Osteoblast (primary cell): ENCODE data around the gene OSTM1. TPM values are rescaled to one million over a fixed set of nuclear protein-coding genes. Genes with fewer than 3 reads are reported as not detected.

Experiments used
- DNase-seq: peaks from one replicate; pipeline ENCODE4 v3.0.0; 2011; ENCODE audit warnings: low spot score, mixed read lengths; ENCODE audit not compliant: insufficient read length; ENCODE audit errors: missing footprints
- H2AFZ ChIP-seq: 2 replicates; pipeline ENCODE4 v1.6.0; 2011; ENCODE audit warnings: mild to moderate bottlenecking, low read length
- H3K27ac ChIP-seq: 2 replicates; pipeline ENCODE4 v1.5.1; 2011; ENCODE audit warnings: mild to moderate bottlenecking, low read depth, low read length, moderate library complexity
- H3K27me3 ChIP-seq: 2 replicates; pipeline ENCODE4 v1.6.0; 2012; ENCODE audit warnings: mild to moderate bottlenecking, control low read depth, inconsistent platforms, low read length, moderate library complexity; ENCODE audit not compliant: insufficient read depth
- H3K36me3 ChIP-seq: 2 replicates; pipeline ENCODE4 v1.5.1; 2011; ENCODE audit warnings: mild to moderate bottlenecking, low read length, control low read depth, moderate library complexity; ENCODE audit not compliant: insufficient read depth
- H3K4me1 ChIP-seq: 2 replicates; pipeline ENCODE4 v1.5.1; 2011; ENCODE audit warnings: mild to moderate bottlenecking, low read length, control low read depth, moderate library complexity; ENCODE audit not compliant: insufficient read depth
- H3K4me2 ChIP-seq: 2 replicates; pipeline ENCODE4 v1.6.0; 2011; ENCODE audit warnings: mild to moderate bottlenecking, low read length; ENCODE audit not compliant: insufficient read depth
- H3K4me3 ChIP-seq: fragments of 200-600 bp; sonication (generic); 3 replicates; pipeline ENCODE4 v1.5.1; 2012; ENCODE audit warnings: mild to moderate bottlenecking, low read length, inconsistent platforms; ENCODE audit not compliant: insufficient read depth
- H3K79me2 ChIP-seq: 2 replicates; pipeline ENCODE4 v1.6.0; 2012; ENCODE audit warnings: mild to moderate bottlenecking, low read length, control low read depth, inconsistent platforms; ENCODE audit not compliant: insufficient read depth
- H3K9me3 ChIP-seq: 2 replicates; pipeline ENCODE4 v1.5.1; 2011; ENCODE audit warnings: low read depth, low read length, control low read depth
- H4K20me1 ChIP-seq: 2 replicates; pipeline ENCODE4 v1.6.0; 2012; ENCODE audit warnings: mild to moderate bottlenecking, low read length, control low read depth; ENCODE audit not compliant: insufficient read depth
- total RNA-seq: library from RNA; depleted of rRNA; stranded (reverse); fragments of >200 nt; gene quantifications from 2 replicates; pipeline ENCODE4 v1.2.3, GENCODE V29; 2012
- TF ChIP-seq, protein P1 (sequence below): IDR thresholded peaks from 2 replicates; pipeline ENCODE4 v1.5.1; 2011; ENCODE audit warnings: mild to moderate bottlenecking, low read depth, low read length, moderate library complexity; ENCODE audit errors: extremely low read depth

Gene OSTM1
- total RNA-seq, 1 donor: 42.3 TPM

DNA sequence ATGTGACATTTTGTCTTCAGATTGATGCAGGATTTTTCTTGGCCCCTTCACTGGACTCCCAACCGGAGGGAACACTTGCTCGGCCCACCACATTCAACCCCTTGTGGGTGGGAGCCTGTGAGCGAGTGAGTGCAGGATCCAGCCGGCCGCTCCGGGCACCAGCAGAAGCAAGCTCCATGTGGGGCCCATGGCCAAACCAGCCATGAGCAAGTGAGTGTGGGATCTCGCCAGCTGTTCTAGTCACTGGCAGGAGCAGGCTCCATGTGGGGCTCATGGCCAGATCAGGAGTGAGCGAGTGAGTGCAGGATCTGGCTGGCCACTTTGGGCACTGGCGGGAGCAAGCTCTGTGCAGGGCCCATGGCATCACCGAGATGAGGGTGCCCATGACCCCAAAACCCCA is 42.6 kb downstream of the OSTM1 start:
- H3K4me1 ChIP-seq: no peaks in the 10 kb centered on the region
- H3K27me3 ChIP-seq: no peaks in the 10 kb centered on the region
- no peak overlapping the region for H3K27ac ChIP-seq
- no peaks in the 10 kb centered on the region for H3K36me3 ChIP-seq
- no peak overlapping the region for H2AFZ ChIP-seq
- H3K9me3 ChIP-seq: no peaks in the 10 kb centered on the region
- no peak overlapping the region for H3K4me3 ChIP-seq
- DNase-seq: no peak
- no peaks in the 10 kb centered on the region for H4K20me1 ChIP-seq
- TF ChIP-seq, protein P1, sequence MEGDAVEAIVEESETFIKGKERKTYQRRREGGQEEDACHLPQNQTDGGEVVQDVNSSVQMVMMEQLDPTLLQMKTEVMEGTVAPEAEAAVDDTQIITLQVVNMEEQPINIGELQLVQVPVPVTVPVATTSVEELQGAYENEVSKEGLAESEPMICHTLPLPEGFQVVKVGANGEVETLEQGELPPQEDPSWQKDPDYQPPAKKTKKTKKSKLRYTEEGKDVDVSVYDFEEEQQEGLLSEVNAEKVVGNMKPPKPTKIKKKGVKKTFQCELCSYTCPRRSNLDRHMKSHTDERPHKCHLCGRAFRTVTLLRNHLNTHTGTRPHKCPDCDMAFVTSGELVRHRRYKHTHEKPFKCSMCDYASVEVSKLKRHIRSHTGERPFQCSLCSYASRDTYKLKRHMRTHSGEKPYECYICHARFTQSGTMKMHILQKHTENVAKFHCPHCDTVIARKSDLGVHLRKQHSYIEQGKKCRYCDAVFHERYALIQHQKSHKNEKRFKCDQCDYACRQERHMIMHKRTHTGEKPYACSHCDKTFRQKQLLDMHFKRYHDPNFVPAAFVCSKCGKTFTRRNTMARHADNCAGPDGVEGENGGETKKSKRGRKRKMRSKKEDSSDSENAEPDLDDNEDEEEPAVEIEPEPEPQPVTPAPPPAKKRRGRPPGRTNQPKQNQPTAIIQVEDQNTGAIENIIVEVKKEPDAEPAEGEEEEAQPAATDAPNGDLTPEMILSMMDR: no peak
- H3K79me2 ChIP-seq: no peaks in the 10 kb centered on the region
- H3K4me2 ChIP-seq: no peak overlapping the region

- Histone ChIP-seq H3K27me3 (no peaks in the 10 kb centered on the region), H3K36me3 (no peaks in the 10 kb centered on the region), H4K20me1 (no peaks in the 10 kb centered on the region), H3K4me3 (no peak overlapping the region), H3K27ac (no peak overlapping the region), H2AFZ (no peak overlapping the region), H3K4me1 (no peaks in the 10 kb centered on the region), H3K4me2 (no peak overlapping the region), H3K79me2 (no peaks in the 10 kb centered on the region), H3K9me3 (no peaks in the 10 kb centered on the region)
- DNase-seq: no peak
- TF ChIP-seq, protein P1: no peak
Observed at GRCh38 chr6:108030211-108030610, 44.3 kb downstream of the OSTM1 start.

GRCh38 chr6:108029226-108029921 is 45.2 kb downstream of the OSTM1 start:
- H2AFZ ChIP-seq: no peak overlapping the region
- no peaks in the 10 kb centered on the region for H3K36me3 ChIP-seq
- H3K27ac ChIP-seq: no peak overlapping the region
- no peaks in the 10 kb centered on the region for H3K4me1 ChIP-seq
- DNase-seq: no peak
- TF ChIP-seq, protein P1: no peak
- no peak overlapping the region for H3K4me3 ChIP-seq
- no peaks in the 10 kb centered on the region for H3K27me3 ChIP-seq
- no peaks in the 10 kb centered on the region for H3K79me2 ChIP-seq
- H3K9me3 ChIP-seq: no peaks in the 10 kb centered on the region
- no peak overlapping the region for H3K4me2 ChIP-seq
- H4K20me1 ChIP-seq: no peaks in the 10 kb centered on the region

GRCh38 chr6:108027594-108027993 is 46.9 kb downstream of the OSTM1 start:
- no peak overlapping the region for H3K4me3 ChIP-seq

More at GRCh38 chr6:108027594-108027993, 46.9 kb downstream of the OSTM1 start:
- Histone ChIP-seq H3K27me3 (no peaks in the 10 kb centered on the region), H3K9me3 (no peaks in the 10 kb centered on the region), H4K20me1 (no peaks in the 10 kb centered on the region), H3K4me1 (no peaks in the 10 kb centered on the region), H3K79me2 (no peaks in the 10 kb centered on the region), H3K4me2 (no peak overlapping the region), H2AFZ (no peak overlapping the region), H3K36me3 (no peaks in the 10 kb centered on the region), H3K27ac (no peak overlapping the region)
- TF ChIP-seq, protein P1: no peak
- DNase-seq: no peak
